Stimulated activated effector memory CD8-positive, alpha-beta T cell treated with anti-CD3 and anti-CD28 coated beads, Interleukin-12 subunit alpha, Interleukin-12 subunit beta, amount 100 ng/mL, for 72 hours (primary cell): Measurements from ENCODE around the gene FMO4.
"Not testable (repeated sequence)": the region's sequence is repeated elsewhere in the genome, so short reads cannot be mapped to it uniquely, and the experiment has no call there.

ENCODE experiments used
- ATAC-seq: fragments of 150-1000 bp; cut with Tn5 transposase; 2 replicates; pipeline ENCODE4 v1.10.0; 2021
- DNase-seq, 2 donors: peaks; one replicate each; pipeline ENCODE4 v3.0.0; 2021 to 2022; ENCODE audit warnings: low spot score in 2 of 2
- H3K27ac Mint-ChIP-seq: one replicate; pipeline ENCODE4 v1.8.0; 2022; ENCODE audit warnings: mild to moderate bottlenecking, mixed read lengths
- H3K36me3 Mint-ChIP-seq: one replicate; pipeline ENCODE4 v1.8.0; 2022; ENCODE audit warnings: mild to moderate bottlenecking, mixed read lengths
- H3K4me1 Mint-ChIP-seq: one replicate; pipeline ENCODE4 v1.8.0; 2022; ENCODE audit warnings: mixed read lengths
- H3K4me3 Mint-ChIP-seq: one replicate; pipeline ENCODE4 v1.8.0; 2022; ENCODE audit warnings: mild to moderate bottlenecking, mixed read lengths
- H3K9me3 Mint-ChIP-seq: one replicate; pipeline ENCODE4 v1.8.0; 2022; ENCODE audit warnings: mixed read lengths

The FMO4 gene

DNA sequence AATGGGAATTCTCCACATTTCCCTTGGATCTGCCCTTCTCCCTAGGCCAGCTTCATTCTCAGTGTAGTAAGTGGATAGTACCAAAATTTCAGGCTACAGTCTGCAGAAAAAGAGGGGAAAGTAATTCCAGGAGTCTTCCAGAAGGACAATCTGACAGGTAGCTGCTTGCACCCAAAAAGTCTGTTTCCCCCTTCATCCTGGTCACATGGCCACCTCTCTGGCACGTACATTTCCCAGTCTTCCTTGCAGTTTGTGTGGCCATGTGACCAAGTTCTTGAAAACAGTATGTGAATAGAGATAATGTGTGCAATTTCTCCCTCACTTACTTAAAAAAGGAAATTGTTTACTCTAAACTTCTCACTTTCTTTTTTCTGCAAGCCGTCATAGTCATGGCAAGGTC lies 14.6 kb upstream of the FMO4 start:
- Mint-ChIP-seq H3K27ac (no peak overlapping the region), H3K9me3 (peaks cover 11% of the 10 kb centered on the region), H3K36me3 (no peaks in the 10 kb centered on the region), H3K4me1 (no peaks in the 10 kb centered on the region), H3K4me3 (no peak overlapping the region)
- DNase-seq, result no peak
- no peak for ATAC-seq

DNA sequence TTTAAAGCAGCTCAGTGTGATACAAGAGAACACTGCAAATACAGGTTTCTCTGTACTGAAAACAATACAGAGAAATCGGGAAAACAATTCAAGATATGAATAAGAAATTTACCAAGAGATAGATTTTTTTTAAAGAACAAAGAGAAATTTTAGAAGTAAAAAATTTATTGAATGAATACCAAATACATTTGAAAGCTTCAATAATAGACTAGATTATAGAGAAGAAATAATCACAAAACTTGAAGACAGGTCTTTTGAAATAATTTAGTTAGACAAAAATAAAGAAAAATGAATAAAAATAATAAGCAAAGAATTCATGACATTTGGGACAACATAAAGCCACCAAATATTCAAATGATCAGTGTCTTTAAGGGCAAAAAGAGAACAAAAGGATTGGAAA lies 13.6 kb upstream of the FMO4 start:
- DNase-seq, result no peak
- no peaks in the 10 kb centered on the region for H3K4me1 Mint-ChIP-seq
- H3K9me3 Mint-ChIP-seq, result peaks cover 11% of the 10 kb centered on the region
- H3K36me3 Mint-ChIP-seq, result no peaks in the 10 kb centered on the region
- ATAC-seq, result no peak
- no peak overlapping the region for H3K4me3 Mint-ChIP-seq
- H3K27ac Mint-ChIP-seq, result no peak overlapping the region

DNA sequence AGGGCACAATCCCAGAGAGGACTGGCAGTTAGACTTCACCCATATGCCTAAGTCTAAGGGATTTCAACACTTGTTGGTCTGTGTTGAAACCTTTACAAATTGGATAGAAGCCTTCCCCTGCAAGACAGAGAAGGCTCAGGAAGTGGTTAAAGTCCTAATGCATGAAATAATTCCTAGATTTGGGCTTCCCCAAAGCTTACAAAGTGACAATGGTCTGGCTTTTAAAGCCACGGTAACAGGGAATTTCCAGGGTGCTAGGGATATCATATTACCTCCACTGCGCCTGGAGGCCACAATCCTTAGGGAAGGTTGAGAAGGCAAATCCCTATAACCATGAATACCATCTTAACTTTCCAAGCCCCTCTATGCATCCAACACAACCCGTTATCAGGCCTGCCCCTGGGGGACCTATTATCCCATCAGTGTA lies 3.3 kb upstream of the FMO4 start:
- no peak for DNase-seq
- H3K27ac Mint-ChIP-seq, result no peak overlapping the region

DNA sequence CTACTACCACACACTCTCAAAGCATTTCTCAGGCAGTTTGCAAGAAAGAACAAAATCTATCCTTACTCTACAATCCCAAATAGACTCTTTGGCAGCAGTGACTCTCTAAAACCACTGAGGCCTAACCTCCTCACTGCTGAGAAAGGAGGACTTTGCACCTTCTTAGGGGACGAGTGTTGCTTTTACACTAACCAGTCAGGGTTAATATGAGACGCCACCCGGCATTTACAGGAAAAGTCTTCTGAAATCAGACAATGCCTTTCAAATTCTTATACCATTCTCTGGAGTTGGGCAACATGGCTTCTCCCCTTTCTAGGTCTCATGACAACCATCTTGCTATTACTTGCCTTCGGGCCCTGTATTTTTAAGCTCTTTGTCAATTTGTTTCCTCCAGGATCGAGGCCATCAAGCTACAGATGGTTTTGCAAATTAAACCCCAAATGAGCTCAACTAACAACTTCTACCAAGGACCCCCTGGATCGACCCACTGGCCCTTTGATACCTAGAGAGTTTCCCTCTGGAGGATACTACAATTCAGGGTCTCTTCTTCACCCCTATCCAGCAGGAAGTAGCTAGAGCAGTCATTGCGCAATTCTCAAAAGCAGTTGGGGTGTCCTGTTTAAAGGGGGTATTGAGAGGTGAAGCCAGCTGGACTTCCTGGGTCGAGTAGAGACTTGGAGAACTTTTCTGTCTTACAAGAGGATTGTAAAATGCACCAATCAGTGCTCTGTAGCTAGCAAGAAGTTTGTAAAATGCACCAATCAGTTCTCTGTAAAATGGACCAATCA lies 2.0 kb upstream of the FMO4 start:
- no peak for ATAC-seq
- H3K4me1 Mint-ChIP-seq, result peaks cover 8% of the 10 kb centered on the region
- DNase-seq, result no peak
- H3K4me3 Mint-ChIP-seq, result no peak overlapping the region
- no peaks in the 10 kb centered on the region for H3K9me3 Mint-ChIP-seq
- H3K36me3 Mint-ChIP-seq, result no peaks in the 10 kb centered on the region
- H3K27ac Mint-ChIP-seq, result no peak overlapping the region

More for the DNA sequence above, 3.3 kb upstream of the FMO4 start:
- Mint-ChIP-seq H3K4me3 (no peak overlapping the region), H3K4me1 (peaks cover 8% of the 10 kb centered on the region), H3K36me3 (no peaks in the 10 kb centered on the region), H3K9me3 (no peaks in the 10 kb centered on the region)
- ATAC-seq, result no peak

DNA sequence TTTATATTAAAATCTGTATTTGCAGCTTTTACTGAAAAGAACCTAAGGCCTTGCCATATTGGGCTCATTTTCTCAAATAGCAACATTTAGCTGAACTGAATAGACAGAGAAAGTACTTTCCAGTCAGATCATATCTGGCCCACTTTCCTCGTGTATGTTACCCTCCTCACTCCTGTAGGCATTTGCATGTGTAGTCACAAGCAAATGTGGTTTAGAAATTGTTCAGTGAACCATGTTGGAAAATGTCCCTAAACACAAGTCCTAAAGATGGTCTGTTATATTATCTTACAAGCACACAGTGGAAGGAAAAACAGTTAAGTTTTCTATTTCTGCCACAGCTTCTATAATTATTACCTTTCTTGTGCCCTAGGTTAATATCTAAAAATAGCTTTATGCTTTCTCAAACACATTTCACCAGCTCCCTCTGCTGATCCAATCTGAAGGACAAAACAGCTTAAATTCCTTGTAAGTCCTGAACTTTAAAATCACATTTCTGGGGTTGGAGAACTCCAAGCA lies 606 bp upstream of the FMO4 start:
- ATAC-seq (no peak), DNase-seq (no peak)
- H3K9me3 Mint-ChIP-seq, result no peaks in the 10 kb centered on the region
- H3K4me3 Mint-ChIP-seq, result peak overlapping the region; percentile 63
- peak overlapping the region; percentile 86 for H3K27ac Mint-ChIP-seq
- H3K36me3 Mint-ChIP-seq, result no peaks in the 10 kb centered on the region
- H3K4me1 Mint-ChIP-seq, result peaks cover 8% of the 10 kb centered on the region

DNA sequence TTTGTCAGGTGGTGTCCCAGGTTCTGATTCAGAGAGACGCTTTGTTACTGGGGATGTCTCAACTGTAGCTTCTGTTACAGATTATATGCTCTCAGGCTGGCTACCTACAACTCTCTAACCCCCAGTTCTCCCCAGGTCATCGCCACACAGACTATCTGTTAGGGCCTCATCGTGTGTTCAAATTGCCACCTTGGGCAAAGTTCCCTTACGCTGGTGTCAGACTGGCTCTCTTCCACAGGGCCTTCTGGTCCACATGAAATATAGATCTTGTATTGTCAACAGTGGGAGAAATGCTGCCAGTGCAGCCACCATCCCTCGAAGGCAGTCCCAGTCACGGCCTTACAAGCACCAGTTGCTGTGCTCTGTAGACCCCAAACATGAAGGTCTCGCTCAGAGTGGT lies 15.3 kb downstream of the FMO4 start:
- no peak overlapping the region for H3K4me3 Mint-ChIP-seq
- no peak overlapping the region for H3K27ac Mint-ChIP-seq
- ATAC-seq (no peak), DNase-seq (no peak)
- H3K4me1 Mint-ChIP-seq, result no peaks in the 10 kb centered on the region
- no peaks in the 10 kb centered on the region for H3K9me3 Mint-ChIP-seq
- H3K36me3 Mint-ChIP-seq, result no peaks in the 10 kb centered on the region

DNA sequence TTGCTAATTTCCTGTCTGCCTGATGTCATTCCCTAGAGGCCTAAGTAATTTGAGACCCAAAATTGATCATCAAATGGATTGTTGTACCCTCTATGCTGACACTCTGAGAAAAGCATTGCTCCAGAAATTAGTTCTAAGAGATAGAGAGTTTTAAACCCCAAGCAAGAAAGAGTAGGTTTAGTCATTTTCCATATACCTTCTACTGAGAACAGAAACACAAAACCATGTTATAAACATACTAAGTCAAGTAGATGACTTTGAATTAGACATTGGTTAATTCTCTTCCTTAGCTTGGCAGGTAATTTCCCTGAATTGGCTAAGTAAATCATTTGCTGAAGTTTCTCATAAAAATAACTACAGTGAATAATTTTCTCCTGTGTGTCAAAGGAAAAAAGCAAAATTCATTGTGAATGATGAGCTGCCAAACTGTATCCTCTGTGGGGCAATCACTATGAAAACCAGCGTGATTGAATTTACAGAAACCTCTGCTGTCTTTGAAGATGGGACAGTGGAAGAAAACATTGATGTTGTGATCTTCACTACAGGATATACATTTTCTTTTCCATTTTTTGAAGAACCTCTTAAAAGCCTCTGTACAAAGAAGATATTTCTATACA lies 20.1 kb downstream of the FMO4 start:
- no peak overlapping the region for H3K4me3 Mint-ChIP-seq
- H3K36me3 Mint-ChIP-seq, result no peaks in the 10 kb centered on the region
- DNase-seq (no peak), ATAC-seq (no peak)
- H3K27ac Mint-ChIP-seq, result no peak overlapping the region
- no peaks in the 10 kb centered on the region for H3K4me1 Mint-ChIP-seq
- no peaks in the 10 kb centered on the region for H3K9me3 Mint-ChIP-seq

DNA sequence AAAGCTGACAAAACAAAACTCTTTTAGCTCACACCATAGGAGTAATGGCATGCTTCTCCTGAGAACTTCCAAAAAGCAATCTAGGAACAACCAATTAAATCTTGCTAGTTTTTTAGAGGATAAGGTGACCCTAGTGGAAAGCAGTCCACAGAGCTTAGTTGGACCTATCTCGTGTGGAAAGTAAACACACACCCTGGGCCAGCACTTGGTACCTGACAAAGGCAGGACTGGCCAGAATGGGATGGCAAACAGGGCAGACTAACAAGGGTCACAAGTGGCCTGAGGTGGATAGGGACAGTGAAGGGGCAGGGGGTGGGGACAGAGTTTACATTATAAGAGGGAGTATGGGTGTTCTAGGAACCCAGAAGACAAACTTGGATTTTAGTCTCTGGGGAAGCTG lies 22.0 kb downstream of the FMO4 start:
- Mint-ChIP-seq H3K36me3 (no peaks in the 10 kb centered on the region), H3K27ac (no peak overlapping the region), H3K9me3 (no peaks in the 10 kb centered on the region), H3K4me1 (no peaks in the 10 kb centered on the region), H3K4me3 (no peak overlapping the region)
- DNase-seq (no peak), ATAC-seq (no peak)

DNA sequence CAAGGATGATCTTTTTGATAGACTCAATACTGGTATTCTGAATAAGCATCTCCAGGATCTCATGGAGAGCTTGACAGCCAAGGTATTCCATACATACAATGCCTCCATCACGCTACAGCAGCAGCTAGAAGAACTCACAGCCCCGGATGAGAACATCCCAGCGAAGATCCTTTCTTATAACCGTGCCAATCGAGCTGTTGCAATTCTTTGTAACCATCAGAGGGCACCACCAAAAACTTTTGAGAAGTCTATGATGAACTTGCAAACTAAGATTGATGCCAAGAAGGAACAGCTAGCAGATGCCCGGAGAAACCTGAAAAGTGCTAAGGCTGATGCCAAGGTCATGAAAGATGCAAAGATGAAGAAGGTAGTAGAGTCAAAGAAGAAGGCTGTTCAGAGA lies 25.4 kb downstream of the FMO4 start:
- not testable (repeated sequence) for H3K36me3 Mint-ChIP-seq, H3K4me3 Mint-ChIP-seq, ATAC-seq, H3K4me1 Mint-ChIP-seq, H3K27ac Mint-ChIP-seq, DNase-seq, H3K9me3 Mint-ChIP-seq

DNA sequence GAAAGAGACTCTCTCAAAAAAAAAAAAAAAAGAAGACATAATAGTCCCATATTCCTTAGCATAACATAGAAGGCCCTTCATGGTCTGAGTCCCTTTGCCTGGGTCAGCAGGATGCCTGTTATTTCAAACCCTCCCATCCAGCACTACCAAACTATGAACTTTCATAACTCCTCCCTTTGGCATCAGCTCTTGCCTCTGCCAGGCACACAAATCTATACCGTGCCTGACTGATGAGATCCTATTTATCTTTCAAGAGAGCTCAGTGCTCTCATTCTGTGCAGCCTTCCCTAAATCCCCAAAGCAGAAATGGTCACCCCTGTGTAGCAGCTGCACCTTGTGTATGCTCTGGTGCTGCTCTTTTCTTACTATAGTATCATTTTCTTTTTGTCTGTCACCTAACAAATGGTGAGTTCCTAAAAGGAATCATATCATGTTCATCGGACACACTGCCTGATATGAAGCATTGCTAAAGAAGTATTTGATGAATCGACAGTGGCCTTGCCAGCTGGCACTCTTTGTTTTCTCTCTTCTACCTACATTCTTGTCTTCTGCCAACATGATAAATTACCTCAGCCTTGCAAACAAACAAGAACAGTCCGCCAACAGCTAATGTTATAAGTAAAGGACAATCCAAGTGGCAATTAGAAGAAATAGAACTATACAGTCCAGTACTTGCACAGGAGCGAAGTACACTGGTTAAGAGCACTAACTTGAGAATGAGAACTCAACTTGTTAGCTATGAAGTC lies 29.9 kb downstream of the FMO4 start:
- DNase-seq, result no peak
- Mint-ChIP-seq H3K27ac (no peak overlapping the region), H3K4me3 (no peak overlapping the region), H3K4me1 (no peaks in the 10 kb centered on the region), H3K36me3 (no peaks in the 10 kb centered on the region), H3K9me3 (no peaks in the 10 kb centered on the region)
- no peak for ATAC-seq

DNA sequence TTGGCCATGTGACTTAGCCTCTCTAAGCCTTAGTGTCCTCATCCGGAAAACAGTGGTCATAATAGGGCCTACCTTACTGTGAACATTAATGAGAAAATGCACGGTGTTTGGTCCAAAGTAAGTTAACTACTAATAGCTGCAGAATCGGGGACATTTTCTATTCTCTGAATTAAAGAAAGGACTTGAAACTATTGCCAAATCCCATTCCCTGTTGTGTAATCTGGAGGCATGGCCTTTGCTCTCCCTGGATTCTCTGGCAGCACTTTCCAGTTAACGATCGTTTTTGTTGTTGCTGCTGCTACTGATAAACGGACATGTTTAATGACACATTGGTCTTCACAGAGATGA lies 30.5 kb downstream of the FMO4 start:
- ATAC-seq, result no peak
- H3K9me3 Mint-ChIP-seq, result no peaks in the 10 kb centered on the region
- no peak for DNase-seq

DNA sequence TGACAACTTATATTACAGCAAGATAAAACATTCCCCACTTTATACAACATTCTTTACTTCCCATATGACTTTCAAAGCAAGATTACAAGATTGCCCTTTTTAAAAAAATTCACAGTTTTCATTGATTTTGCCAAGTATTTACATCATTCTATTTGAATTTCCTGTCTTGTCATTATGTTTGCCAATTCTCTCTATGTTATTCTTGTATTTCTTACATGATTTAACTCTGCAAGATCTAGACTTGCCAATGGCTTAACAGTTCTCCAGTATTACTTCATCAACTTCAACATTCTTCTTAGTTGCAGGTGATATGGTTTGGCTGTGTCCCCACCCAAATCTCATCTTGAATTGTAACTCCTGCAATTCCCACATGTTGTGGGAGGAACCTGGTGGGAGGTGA lies 31.6 kb downstream of the FMO4 start:
- Mint-ChIP-seq H3K4me3 (no peak overlapping the region), H3K4me1 (no peaks in the 10 kb centered on the region), H3K9me3 (no peaks in the 10 kb centered on the region), H3K36me3 (no peaks in the 10 kb centered on the region), H3K27ac (no peak overlapping the region)
- ATAC-seq, result no peak
- no peak for DNase-seq

More for the DNA sequence above, 30.5 kb downstream of the FMO4 start:
- Mint-ChIP-seq H3K27ac (no peak overlapping the region), H3K4me1 (no peaks in the 10 kb centered on the region), H3K36me3 (no peaks in the 10 kb centered on the region), H3K4me3 (no peak overlapping the region)

DNA sequence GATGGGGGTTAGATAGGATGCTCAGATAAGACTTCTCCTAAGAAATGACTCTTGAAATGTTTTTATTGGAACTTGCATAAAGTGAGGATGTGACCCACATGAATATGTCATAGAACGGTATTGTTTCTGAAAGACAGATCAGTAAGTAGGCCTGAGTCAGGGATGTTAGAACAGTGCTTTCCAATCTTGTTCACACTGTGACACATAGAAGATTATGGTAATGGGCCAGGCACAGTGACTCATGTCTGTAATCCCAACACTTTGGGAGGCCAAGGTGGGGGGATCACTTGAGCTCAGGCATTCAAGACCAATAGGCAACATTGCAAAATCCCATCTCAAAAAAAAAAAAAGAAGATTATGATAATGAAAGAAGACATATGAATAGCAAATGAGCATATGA lies 32.9 kb downstream of the FMO4 start:
- no peak overlapping the region for H3K4me3 Mint-ChIP-seq
- no peak for ATAC-seq
- no peaks in the 10 kb centered on the region for H3K36me3 Mint-ChIP-seq
- no peaks in the 10 kb centered on the region for H3K9me3 Mint-ChIP-seq
- H3K27ac Mint-ChIP-seq, result no peak overlapping the region
- no peak for DNase-seq
- H3K4me1 Mint-ChIP-seq, result no peaks in the 10 kb centered on the region

DNA sequence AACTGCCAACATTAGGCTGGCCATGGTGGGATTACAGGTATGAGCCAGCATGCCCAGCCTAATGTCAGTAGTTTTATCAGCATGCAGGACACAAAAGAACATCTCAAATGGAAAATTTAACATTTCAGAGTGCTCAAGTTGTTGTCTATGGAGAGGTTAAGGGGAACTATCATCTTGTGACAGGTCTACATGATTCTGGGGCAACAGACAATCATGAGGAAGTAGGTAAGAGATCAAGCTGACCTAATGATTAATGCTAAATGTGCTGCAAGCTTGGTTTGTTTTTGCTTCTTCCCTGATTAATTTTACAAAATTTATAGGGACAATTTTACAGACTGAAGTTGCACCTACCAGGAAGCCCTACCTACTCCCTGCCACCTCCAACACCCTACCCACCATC lies 36.6 kb downstream of the FMO4 start:
- no peak for DNase-seq
- no peak overlapping the region for H3K27ac Mint-ChIP-seq
- no peaks in the 10 kb centered on the region for H3K9me3 Mint-ChIP-seq
- no peak for ATAC-seq
- H3K36me3 Mint-ChIP-seq, result no peaks in the 10 kb centered on the region
- H3K4me3 Mint-ChIP-seq, result no peak overlapping the region
- H3K4me1 Mint-ChIP-seq, result no peaks in the 10 kb centered on the region

DNA sequence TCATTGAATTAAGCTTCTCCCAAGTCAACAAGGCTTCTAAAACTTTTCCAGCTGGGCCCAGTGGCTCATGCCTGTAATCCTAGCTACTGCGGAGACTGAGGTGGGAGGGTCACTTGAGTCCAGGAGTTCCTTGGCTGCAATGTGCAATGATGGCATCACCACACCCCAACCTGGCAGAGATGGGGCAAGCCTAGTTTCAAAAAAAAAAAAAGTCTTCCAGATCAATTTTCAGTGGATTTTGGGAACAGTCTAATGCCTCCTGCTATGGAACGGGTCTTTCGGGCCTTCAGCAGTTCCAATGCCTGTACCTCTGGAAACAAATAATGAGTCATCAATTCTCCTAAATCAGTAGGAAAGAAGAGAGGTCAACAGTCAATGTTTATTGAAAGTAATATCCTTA lies 38.0 kb downstream of the FMO4 start:
- Mint-ChIP-seq H3K4me1 (no peaks in the 10 kb centered on the region), H3K4me3 (no peak overlapping the region), H3K36me3 (no peaks in the 10 kb centered on the region), H3K27ac (no peak overlapping the region), H3K9me3 (no peaks in the 10 kb centered on the region)
- ATAC-seq, result no peak
- DNase-seq, result no peak

DNA sequence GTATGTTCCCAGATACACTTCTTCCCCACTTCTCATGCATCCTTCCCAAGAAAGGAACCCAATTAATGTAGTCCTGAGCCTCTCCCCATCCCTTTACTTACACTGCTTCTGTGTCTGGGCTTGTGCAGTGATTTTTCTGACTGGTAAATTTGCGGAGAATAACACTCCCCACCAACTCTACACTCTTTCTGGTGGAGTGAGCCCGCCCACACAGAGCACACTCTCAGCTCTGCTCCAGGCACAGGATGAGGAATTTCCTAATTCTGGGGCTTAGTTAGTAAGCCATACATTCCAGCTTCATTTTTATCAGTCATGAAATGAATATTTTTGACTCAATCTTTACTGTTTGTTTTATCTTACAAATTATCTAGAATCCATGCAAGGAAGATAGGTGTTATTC lies 38.6 kb downstream of the FMO4 start:
- Mint-ChIP-seq H3K4me3 (no peak overlapping the region), H3K36me3 (no peaks in the 10 kb centered on the region), H3K27ac (no peak overlapping the region), H3K9me3 (no peaks in the 10 kb centered on the region), H3K4me1 (no peaks in the 10 kb centered on the region)
- no peak for ATAC-seq
- no peak for DNase-seq
